Breast epithelium (tissue), 4 donors: ENCODE measurements around the gene DHFR2. TPM values are rescaled to one million over a fixed set of nuclear protein-coding genes. Genes with fewer than 3 reads are reported as not detected.
A peak's percentile ranks its signal among the peaks of the same experiment; 100 is the strongest.

ENCODE experiments used
- DNase-seq, 2 donors: peaks; one replicate each; pipeline ENCODE4 v3.0.0-alpha.2; 2019; ENCODE audit warnings: low spot score in 2 of 2
- H3K27ac ChIP-seq, 2 donors: fragments of 200-600 bp; sonication (generic) in 1 of 2; one replicate each; pipeline ENCODE4 v1.5.1; 2016 to 2019; ENCODE audit warnings: mild to moderate bottlenecking in 1 of 2
- H3K27me3 ChIP-seq, 2 donors: fragments of 200-600 bp; sonication (generic) in 1 of 2; one replicate each; pipeline versions ENCODE4 v1.5.1 to v1.6.0; 2017 to 2019; ENCODE audit warnings: control low read depth in 1 of 2, mild to moderate bottlenecking in 1 of 2
- H3K36me3 ChIP-seq: fragments of 200-600 bp; one replicate; pipeline ENCODE4 v1.5.1; 2019
- H3K4me1 ChIP-seq, 2 donors: fragments of 200-600 bp; sonication (generic); one replicate each; pipeline ENCODE4 v1.5.1; 2016 to 2019; ENCODE audit warnings: control low read depth in 1 of 2
- H3K4me3 ChIP-seq, 3 donors: fragments of 200-600 bp; sonication (generic); 1 replicate in 2 of 3; 2 replicates in 1 of 3; pipeline ENCODE4 v1.5.1; 2016 to 2019; ENCODE audit warnings: mild to moderate bottlenecking in 3 of 3, moderate library complexity in 2 of 3
- H3K9me3 ChIP-seq, 2 donors: fragments of 200-600 bp; sonication (generic) in 1 of 2; one replicate each; pipeline ENCODE4 v1.5.1; 2016 to 2019; ENCODE audit warnings: control low read depth in 1 of 2
- POLR2A ChIP-seq: fragments of 450-650 bp; IDR thresholded peaks from one replicate; pipeline ENCODE4 v1.6.1; 2016; ENCODE audit warnings: antibody characterized with exemption, mild to moderate bottlenecking, moderate library complexity
- POLR2AphosphoS5 ChIP-seq, 3 donors: sonication (generic); formaldehyde crosslinking; IDR thresholded peaks; one replicate each; pipeline ENCODE4 v1.6.1; 2017; ENCODE audit warnings: antibody characterized with exemption in 3 of 3
- intact Hi-C: fragments of 100-400 bp; cut with DNase I; formaldehyde crosslinking; loops from one replicate; pipeline ENCODE4 v1.15.1; 2023; ENCODE audit warnings: low total_unique reads
- total RNA-seq, 3 donors: library from RNA; depleted of rRNA; stranded (reverse); fragments of >200 nt; gene quantifications; one replicate each; pipeline ENCODE4 v1.1.0, GENCODE V29; 2016
- TF ChIP-seq, protein P1 (sequence below), 3 donors: fragments of 450-650 bp; IDR thresholded peaks; one replicate each; pipeline ENCODE4 v1.5.1; 2016 to 2017; ENCODE audit warnings: antibody characterized with exemption in 3 of 3, mild to moderate bottlenecking in 3 of 3, moderate library complexity in 3 of 3

Gene DHFR2
- total RNA-seq, 3 donors from 2014 or later, result 3.8 to 8.5 (median 8.2) TPM

DNA sequence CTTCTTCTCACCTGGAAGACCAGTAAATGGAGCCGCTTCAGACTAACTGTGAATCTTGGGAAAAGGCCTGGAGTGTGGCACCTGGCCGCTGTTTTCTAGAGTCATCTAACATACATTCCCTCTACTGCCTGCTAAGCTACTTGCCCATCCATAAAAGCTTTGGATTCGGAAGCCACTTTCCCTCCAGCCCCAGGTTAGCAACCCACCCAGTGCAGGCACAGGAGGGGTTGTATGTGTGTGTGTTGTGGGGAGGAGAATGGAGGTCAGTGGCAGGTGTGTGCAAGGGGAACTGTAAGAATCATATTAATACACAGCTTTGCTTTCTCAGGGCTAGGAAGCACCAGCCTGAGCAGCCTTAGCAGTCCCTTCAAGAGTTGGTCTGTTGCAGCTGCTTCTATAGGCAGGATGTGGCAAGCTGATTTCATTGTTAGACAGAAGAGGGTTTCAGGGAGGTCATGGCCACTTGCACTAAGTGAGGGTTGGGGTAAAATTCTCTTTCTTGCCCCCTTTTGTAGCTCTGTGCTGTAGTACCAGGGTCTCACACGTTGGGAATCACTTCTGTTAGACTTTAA, 9.1 kb upstream of the DHFR2 start:
- H3K4me3 ChIP-seq, result no peak overlapping the region
- H3K27ac ChIP-seq, result no peak overlapping the region
- no peaks in the 10 kb centered on the region for H3K9me3 ChIP-seq
- TF ChIP-seq POLR2AphosphoS5 (IDR thresholded peaks at IDR 0.05) (no peak), POLR2A (no peak)
- TF ChIP-seq, protein P1, sequence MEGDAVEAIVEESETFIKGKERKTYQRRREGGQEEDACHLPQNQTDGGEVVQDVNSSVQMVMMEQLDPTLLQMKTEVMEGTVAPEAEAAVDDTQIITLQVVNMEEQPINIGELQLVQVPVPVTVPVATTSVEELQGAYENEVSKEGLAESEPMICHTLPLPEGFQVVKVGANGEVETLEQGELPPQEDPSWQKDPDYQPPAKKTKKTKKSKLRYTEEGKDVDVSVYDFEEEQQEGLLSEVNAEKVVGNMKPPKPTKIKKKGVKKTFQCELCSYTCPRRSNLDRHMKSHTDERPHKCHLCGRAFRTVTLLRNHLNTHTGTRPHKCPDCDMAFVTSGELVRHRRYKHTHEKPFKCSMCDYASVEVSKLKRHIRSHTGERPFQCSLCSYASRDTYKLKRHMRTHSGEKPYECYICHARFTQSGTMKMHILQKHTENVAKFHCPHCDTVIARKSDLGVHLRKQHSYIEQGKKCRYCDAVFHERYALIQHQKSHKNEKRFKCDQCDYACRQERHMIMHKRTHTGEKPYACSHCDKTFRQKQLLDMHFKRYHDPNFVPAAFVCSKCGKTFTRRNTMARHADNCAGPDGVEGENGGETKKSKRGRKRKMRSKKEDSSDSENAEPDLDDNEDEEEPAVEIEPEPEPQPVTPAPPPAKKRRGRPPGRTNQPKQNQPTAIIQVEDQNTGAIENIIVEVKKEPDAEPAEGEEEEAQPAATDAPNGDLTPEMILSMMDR (IDR thresholded peaks at IDR 0.05), result no peak
- no peak for DNase-seq
- H3K4me1 ChIP-seq, result no peaks in the 10 kb centered on the region
- no peaks in the 10 kb centered on the region for H3K27me3 ChIP-seq
- H3K36me3 ChIP-seq, result no peaks in the 10 kb centered on the region
- intact Hi-C loops, result no loop called here

DNA sequence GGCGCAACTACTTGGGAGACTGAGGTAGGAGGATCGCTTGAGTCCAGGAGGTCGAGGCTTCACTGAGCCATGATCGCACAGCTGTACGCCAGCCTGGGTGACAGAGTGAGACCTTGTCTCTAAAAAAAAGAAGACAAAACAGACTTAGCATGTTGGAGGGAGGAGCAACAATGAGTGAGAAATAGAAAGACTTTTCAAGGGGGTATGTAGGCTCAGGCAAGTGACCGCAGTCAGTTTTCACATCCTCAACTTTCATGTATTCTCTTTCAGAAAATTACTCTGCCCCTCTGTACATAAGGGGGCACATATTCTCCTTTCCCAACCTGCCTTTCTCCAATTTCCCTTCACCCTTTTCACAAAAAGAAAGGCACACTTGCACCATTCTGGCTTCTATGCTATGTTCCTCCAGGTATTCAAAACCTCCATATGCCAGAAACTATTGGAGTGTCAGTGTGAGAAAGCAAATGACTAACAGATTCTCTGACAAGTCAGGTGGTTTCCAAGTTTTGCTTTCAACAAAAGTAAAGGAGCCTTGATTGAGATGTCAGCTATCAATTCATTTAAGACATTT, 7.7 kb upstream of the DHFR2 start:
- TF ChIP-seq, protein P1 (IDR thresholded peaks at IDR 0.05), result no peak
- TF ChIP-seq POLR2A (no peak), POLR2AphosphoS5 (IDR thresholded peaks at IDR 0.05) (no peak)
- Histone ChIP-seq H3K36me3 (no peaks in the 10 kb centered on the region), H3K27ac (no peak overlapping the region), H3K4me3 (no peak overlapping the region), H3K4me1 (no peaks in the 10 kb centered on the region), H3K9me3 (no peaks in the 10 kb centered on the region), H3K27me3 (no peaks in the 10 kb centered on the region)
- intact Hi-C loops, result no loop called here
- no peak for DNase-seq

DNA sequence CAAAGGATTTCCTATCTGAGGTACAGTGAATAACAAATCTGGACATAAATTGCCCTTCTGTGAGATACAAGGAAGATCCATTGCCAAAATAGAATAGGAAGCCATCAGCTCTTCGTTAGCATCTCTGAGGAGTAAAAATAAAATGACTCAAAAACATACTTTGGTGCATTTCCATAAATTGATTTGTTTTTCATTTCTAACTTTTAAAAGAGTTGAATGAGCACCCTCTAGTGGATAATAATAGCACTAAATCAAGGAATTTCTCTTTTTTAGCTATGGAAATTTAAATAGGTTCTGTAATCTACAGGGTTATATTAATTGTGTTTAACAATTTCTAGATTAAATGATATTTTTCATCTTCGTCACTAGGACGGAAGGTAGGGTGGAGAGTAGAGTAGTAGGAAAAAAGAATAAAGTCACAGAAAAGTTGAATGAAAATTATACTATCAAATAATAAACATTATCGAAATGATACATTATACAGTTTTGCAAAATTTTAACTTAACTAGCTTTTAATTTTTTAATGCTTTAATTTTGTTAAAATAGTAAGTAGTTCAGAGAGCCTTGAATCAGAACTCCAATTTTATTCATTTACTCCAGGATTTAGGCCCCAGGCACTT, 6.6 kb upstream of the DHFR2 start:
- no peaks in the 10 kb centered on the region for H3K9me3 ChIP-seq
- no peak overlapping the region for H3K27ac ChIP-seq
- H3K4me3 ChIP-seq, result no peak overlapping the region
- no peaks in the 10 kb centered on the region for H3K27me3 ChIP-seq
- no peak for TF ChIP-seq POLR2AphosphoS5 (IDR thresholded peaks at IDR 0.05)
- TF ChIP-seq, protein P1 (IDR thresholded peaks at IDR 0.05), result peak in 2 of 3 donors; percentile 50
- H3K36me3 ChIP-seq, result no peaks in the 10 kb centered on the region
- H3K4me1 ChIP-seq, result no peaks in the 10 kb centered on the region
- intact Hi-C loops, result no loop called here
- DNase-seq, result no peak

DNA sequence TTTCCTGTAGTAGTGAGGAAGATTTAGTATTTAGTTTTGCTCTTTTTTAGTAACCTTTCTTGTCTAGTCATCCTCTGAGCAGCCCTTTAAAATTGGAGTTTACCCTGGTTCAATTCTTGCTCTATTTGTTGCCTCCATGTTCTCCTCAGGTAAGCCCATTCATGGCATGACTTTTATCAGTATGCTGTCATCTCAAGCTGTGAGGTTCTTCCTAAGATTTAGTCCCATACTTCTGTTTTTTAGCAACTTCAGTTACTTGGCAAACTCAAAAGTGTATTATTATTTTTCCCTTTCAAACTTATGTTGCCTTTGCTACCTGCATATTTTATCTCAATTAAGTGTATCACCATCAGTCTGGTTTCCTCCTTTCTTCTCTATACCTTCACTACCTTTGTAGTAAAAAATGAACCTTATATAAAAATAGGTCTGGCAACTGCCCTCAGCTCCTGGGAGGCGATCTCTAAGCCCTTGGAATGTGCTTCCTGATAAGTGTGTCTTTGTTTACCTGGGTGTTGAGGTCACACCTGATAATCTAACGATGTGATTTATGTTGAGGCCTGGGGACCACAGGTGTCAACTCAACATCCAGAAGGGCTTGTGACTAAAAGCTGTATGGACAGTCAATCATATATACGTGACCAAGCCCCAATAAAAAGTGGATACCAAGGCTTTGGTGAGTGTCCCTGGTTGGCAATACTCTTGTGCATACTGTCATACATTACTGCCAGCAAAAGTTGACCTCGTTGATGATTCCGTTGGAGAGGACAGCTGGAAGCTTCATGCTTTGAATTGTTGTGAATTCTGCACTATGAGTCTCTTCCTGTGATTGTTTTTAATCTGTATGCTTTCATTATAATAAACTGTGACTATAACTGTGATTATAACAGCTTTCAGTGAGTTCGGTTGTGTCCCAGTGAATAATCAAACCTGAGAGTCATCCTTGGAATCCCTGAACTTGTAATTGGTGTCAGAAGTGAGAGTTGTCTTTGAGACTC, 4.1 kb upstream of the DHFR2 start:
- no peak for DNase-seq
- Histone ChIP-seq H3K27me3 (no peaks in the 10 kb centered on the region), H3K36me3 (no peaks in the 10 kb centered on the region), H3K4me1 (no peaks in the 10 kb centered on the region), H3K4me3 (no peak overlapping the region), H3K27ac (no peak overlapping the region), H3K9me3 (no peaks in the 10 kb centered on the region)
- intact Hi-C loops, result no loop called here
- TF ChIP-seq, protein P1 (IDR thresholded peaks at IDR 0.05), result no peak
- TF ChIP-seq POLR2AphosphoS5 (IDR thresholded peaks at IDR 0.05), result no peak
- TF ChIP-seq POLR2A, result no peak
